Stimulated activated naive CD8-positive, alpha-beta T cell treated with anti-CD3 and anti-CD28 coated beads, Interleukin-15, Interleukin-2, amounts not matched to agents 100 ng/mL and 50 ng/mL, for 24 hours (primary cell): Measurements from ENCODE around the gene LYSMD2.

Source experiments
- H3K27ac Mint-ChIP-seq: one replicate; pipeline ENCODE4 v1.8.0; 2021; ENCODE audit warnings: mild to moderate bottlenecking, mixed read lengths
- H3K27me3 Mint-ChIP-seq: one replicate; pipeline ENCODE4 v1.8.0; 2021; ENCODE audit warnings: mixed read lengths
- H3K36me3 Mint-ChIP-seq: one replicate; pipeline ENCODE4 v1.8.0; 2021; ENCODE audit warnings: low read depth, mixed read lengths
- H3K4me1 Mint-ChIP-seq: one replicate; pipeline ENCODE4 v1.8.0; 2021; ENCODE audit warnings: low read depth, mixed read lengths
- H3K4me3 Mint-ChIP-seq: one replicate; pipeline ENCODE4 v1.8.0; 2021; ENCODE audit warnings: mild to moderate bottlenecking, mixed read lengths
- H3K9me3 Mint-ChIP-seq: one replicate; pipeline ENCODE4 v1.8.0; 2021; ENCODE audit warnings: mixed read lengths

LYSMD2 gene

GRCh38 chr15:51714911-51715310 lies 22.5 kb downstream of the LYSMD2 start:
- Mint-ChIP-seq H3K27ac (no peak overlapping the region), H3K9me3 (no peaks in the 10 kb centered on the region), H3K36me3 (no peaks in the 10 kb centered on the region), H3K4me1 (no peaks in the 10 kb centered on the region), H3K4me3 (no peak overlapping the region), H3K27me3 (no peaks in the 10 kb centered on the region)

DNA sequence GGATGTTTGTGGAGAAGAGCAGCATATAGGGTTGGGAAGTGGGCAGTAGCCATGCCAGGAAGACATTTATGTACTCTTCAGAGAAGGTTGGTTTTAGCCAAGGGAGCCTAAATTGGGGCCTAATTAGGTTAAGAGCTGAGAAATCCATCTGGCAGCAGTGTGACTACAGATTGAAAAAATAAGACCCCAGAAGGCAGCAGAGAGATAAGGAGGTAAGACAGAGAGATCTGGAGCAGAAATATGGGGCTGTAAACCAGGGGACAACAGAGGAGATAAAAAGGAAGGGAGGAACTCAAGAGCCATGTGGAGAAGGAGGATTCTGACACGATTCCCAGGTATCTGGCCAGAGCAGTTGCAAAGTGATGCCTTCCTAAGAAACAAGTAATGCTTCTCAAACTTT lies 23.3 kb downstream of the LYSMD2 start:
- H3K27me3 Mint-ChIP-seq, result no peaks in the 10 kb centered on the region
- H3K27ac Mint-ChIP-seq, result no peak overlapping the region
- no peaks in the 10 kb centered on the region for H3K4me1 Mint-ChIP-seq

DNA sequence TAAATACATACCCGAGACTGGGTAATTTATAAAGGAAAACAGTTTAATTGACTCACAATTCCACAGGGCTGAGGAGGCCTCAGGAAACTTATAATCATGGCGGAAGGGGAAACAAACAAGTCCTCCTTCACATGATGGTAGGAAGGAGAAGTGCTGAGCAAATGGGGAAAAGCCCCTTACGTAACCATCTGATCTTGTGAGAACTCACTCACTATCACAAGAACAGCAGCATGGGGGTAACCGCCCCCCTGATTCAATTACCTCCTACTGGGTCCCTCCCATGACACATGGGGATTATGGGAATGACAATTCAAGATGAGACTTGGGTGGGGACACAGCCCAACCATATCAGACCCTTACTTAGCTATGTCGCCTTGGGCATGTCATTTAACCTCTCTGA lies 28.4 kb downstream of the LYSMD2 start:
- Mint-ChIP-seq H3K9me3 (no peaks in the 10 kb centered on the region), H3K36me3 (no peaks in the 10 kb centered on the region), H3K4me3 (no peak overlapping the region), H3K4me1 (no peaks in the 10 kb centered on the region), H3K27me3 (peaks cover 3% of the 10 kb centered on the region), H3K27ac (no peak overlapping the region)

More for the DNA sequence above, 23.3 kb downstream of the LYSMD2 start:
- Mint-ChIP-seq H3K36me3 (no peaks in the 10 kb centered on the region), H3K4me3 (no peak overlapping the region), H3K9me3 (no peaks in the 10 kb centered on the region)

DNA sequence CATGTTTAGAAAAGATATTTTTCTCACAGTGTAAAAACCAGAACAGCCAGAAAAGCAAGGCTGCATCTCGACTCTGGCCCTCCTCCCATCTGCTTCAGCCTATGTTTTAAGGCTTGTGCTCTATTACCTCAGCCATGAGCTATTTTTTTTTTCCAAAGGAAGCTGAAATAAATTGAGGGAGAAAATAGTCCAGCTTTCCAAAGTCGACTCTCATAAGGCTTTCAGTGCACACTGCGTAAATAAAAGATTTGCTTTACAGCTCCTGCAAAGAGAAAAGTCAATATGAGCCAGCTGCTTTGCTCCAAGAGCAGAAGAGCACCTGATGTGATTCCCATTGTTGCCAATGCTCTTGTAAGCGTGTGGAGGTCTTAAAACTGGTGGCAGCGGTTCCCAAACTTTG lies 29.4 kb downstream of the LYSMD2 start:
- peaks cover 3% of the 10 kb centered on the region for H3K27me3 Mint-ChIP-seq
- H3K27ac Mint-ChIP-seq, result no peak overlapping the region
- no peaks in the 10 kb centered on the region for H3K9me3 Mint-ChIP-seq
- no peaks in the 10 kb centered on the region for H3K36me3 Mint-ChIP-seq
- H3K4me1 Mint-ChIP-seq, result no peaks in the 10 kb centered on the region
- H3K4me3 Mint-ChIP-seq, result no peak overlapping the region

GRCh38 chr15:51706926-51707608 lies 30.4 kb downstream of the LYSMD2 start:
- H3K4me3 Mint-ChIP-seq, result no peak overlapping the region

GRCh38 chr15:51706291-51706690 lies 31.2 kb downstream of the LYSMD2 start:
- Mint-ChIP-seq H3K36me3 (no peaks in the 10 kb centered on the region), H3K27me3 (peaks cover 3% of the 10 kb centered on the region), H3K4me1 (no peaks in the 10 kb centered on the region), H3K27ac (no peak overlapping the region), H3K4me3 (no peak overlapping the region), H3K9me3 (no peaks in the 10 kb centered on the region)

More at GRCh38 chr15:51706926-51707608, 30.4 kb downstream of the LYSMD2 start:
- no peak overlapping the region for H3K27ac Mint-ChIP-seq
- no peaks in the 10 kb centered on the region for H3K4me1 Mint-ChIP-seq
- no peaks in the 10 kb centered on the region for H3K36me3 Mint-ChIP-seq
- peaks cover 3% of the 10 kb centered on the region for H3K27me3 Mint-ChIP-seq
- H3K9me3 Mint-ChIP-seq, result no peaks in the 10 kb centered on the region

- Mint-ChIP-seq H3K27ac (no peak overlapping the region), H3K9me3 (no peaks in the 10 kb centered on the region), H3K4me3 (no peak overlapping the region), H3K36me3 (no peaks in the 10 kb centered on the region), H3K4me1 (no peaks in the 10 kb centered on the region), H3K27me3 (peaks cover 18% of the 10 kb centered on the region)
Measured at GRCh38 chr15:51702710-51703109, 34.7 kb downstream of the LYSMD2 start.

DNA sequence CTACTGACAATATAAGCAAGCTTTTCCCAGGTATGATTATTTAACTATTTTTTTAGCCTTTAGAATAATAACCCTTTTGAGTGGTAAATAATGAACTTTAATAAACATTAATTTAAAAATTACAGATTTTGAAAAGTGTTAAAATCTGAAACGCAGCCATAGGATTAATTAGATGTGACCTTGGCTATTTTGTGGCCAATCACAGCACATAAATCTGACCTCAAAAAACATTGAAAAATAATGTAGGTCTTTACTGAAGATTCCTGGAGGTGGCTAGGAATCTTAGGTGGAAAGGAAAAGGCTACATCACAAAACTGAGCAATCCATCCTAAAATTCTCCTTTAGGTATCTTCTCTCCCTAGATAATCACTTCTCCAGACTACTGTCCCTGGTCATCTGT lies 38.1 kb downstream of the LYSMD2 start:
- Mint-ChIP-seq H3K9me3 (no peaks in the 10 kb centered on the region), H3K4me1 (peaks cover 4% of the 10 kb centered on the region), H3K4me3 (no peak overlapping the region), H3K27ac (no peak overlapping the region), H3K27me3 (peaks cover 17% of the 10 kb centered on the region), H3K36me3 (no peaks in the 10 kb centered on the region)

DNA sequence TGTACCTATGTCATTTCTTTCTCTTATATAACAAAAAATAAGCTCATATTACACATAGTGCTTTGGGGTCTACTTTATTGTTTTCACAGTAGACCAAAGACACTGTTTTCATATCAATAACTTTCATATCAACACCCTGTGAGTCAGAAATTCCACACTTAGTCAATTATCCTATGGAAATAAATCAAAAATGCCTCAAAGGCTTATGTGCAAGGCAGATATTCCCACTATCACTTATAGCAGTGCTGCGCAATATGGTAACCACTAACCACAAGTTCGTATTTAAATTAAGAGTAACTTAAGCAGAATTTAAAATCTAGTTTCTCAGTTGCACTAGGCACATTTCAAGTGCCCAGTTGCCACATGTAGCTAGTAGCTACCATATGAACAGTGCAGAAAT lies 40.3 kb downstream of the LYSMD2 start:
- H3K4me3 Mint-ChIP-seq, result no peak overlapping the region
- H3K27ac Mint-ChIP-seq, result no peak overlapping the region
- H3K9me3 Mint-ChIP-seq, result no peaks in the 10 kb centered on the region
- peaks cover 25% of the 10 kb centered on the region for H3K27me3 Mint-ChIP-seq
- peaks cover 11% of the 10 kb centered on the region for H3K4me1 Mint-ChIP-seq
- no peaks in the 10 kb centered on the region for H3K36me3 Mint-ChIP-seq

DNA sequence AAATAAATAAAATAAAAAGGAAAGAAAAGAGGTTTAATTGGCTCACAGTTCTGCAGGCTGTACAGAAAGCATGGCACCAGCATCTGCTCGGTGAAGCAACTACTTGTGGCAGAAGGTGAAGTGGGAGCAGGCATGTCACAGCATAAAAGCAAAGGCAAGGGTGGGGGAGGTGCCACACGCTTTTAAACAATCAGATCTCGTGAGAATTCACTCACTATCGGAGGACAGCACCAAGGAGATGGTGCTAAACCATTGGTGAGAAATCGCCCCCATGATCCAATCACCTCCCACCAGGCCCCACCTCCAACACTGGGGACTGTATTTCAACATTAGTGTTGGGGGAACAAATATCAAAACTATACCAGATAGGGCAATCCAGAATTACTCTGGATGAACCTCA lies 40.9 kb downstream of the LYSMD2 start:
- Mint-ChIP-seq H3K4me1 (peaks cover 15% of the 10 kb centered on the region), H3K9me3 (no peaks in the 10 kb centered on the region), H3K27me3 (peaks cover 30% of the 10 kb centered on the region), H3K4me3 (no peak overlapping the region), H3K36me3 (no peaks in the 10 kb centered on the region), H3K27ac (no peak overlapping the region)

DNA sequence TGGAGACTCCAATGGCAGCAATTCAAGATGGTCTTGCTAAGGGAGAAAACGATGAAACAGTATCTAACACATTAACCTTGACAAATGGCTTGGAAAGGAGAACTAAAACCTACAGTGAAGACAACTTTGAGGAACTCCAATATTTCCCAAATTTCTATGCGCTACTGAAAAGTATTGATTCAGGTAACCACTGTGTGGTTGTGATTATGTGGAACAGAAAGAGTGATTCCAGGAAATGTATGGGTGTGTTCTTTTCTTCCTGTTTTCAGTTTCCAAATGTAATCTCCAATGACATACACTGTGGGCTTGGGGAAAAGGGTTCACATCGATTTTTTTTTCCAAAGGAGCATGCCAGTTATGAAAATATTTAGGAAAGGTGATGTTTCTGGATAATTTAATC lies 45.3 kb downstream of the LYSMD2 start:
- Mint-ChIP-seq H3K27me3 (peaks cover 35% of the 10 kb centered on the region), H3K27ac (no peak overlapping the region), H3K36me3 (no peaks in the 10 kb centered on the region), H3K9me3 (no peaks in the 10 kb centered on the region), H3K4me3 (no peak overlapping the region), H3K4me1 (peaks cover 13% of the 10 kb centered on the region)

GRCh38 chr15:51688863-51689262 lies 48.6 kb downstream of the LYSMD2 start:
- Mint-ChIP-seq H3K4me1 (peaks cover 11% of the 10 kb centered on the region), H3K27me3 (peaks cover 61% of the 10 kb centered on the region), H3K36me3 (no peaks in the 10 kb centered on the region), H3K27ac (no peak overlapping the region), H3K4me3 (no peak overlapping the region), H3K9me3 (no peaks in the 10 kb centered on the region)

- H3K9me3 Mint-ChIP-seq, result no peaks in the 10 kb centered on the region
- no peak overlapping the region for H3K27ac Mint-ChIP-seq
- peaks cover 7% of the 10 kb centered on the region for H3K4me1 Mint-ChIP-seq
- no peak overlapping the region for H3K4me3 Mint-ChIP-seq
- H3K27me3 Mint-ChIP-seq, result peaks cover 62% of the 10 kb centered on the region
- H3K36me3 Mint-ChIP-seq, result no peaks in the 10 kb centered on the region
Measured at GRCh38 chr15:51687565-51687964, 49.9 kb downstream of the LYSMD2 start.

GRCh38 chr15:51681303-51681963 lies 56.0 kb downstream of the LYSMD2 start, which contains the start of gene SCG3:
Gene SCG3, plus strand, starts transcription at chr15:51681503. Its CDS starts 253 bp downstream, at chr15:51681756.
- Mint-ChIP-seq H3K4me3 (no peak within 1 kb of the TSS), H3K4me1 (peaks cover 4% of the 10 kb centered on the region), H3K9me3 (no peaks in the 10 kb centered on the region), H3K27ac (no peak within 1 kb of the TSS), H3K27me3 (peaks cover 61% of the 10 kb centered on the region), H3K36me3 (no peaks in the 10 kb centered on the region)

DNA sequence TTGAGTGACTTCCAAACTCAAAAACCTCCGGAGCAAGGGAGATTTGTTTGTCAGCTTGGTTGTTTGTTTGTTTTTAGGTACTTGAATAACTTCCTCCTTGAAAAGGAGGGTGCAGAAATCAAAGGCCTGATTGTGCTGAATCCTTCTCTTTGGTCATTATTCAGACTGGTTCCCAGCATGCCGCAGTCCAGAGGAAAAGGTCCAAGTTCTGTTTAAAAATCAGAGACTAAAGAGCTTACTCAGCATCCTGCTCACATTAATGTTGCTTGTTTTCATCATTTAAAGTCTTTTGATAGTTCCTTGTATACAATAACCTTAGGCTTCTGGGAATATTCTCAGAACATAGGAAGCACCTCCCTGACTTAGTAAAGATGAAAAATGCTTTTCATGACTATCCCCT lies 57.1 kb downstream of the LYSMD2 start:
- Mint-ChIP-seq H3K4me3 (no peak overlapping the region), H3K4me1 (peaks cover 4% of the 10 kb centered on the region), H3K36me3 (no peaks in the 10 kb centered on the region), H3K27me3 (peaks cover 56% of the 10 kb centered on the region), H3K9me3 (no peaks in the 10 kb centered on the region), H3K27ac (no peak overlapping the region)

DNA sequence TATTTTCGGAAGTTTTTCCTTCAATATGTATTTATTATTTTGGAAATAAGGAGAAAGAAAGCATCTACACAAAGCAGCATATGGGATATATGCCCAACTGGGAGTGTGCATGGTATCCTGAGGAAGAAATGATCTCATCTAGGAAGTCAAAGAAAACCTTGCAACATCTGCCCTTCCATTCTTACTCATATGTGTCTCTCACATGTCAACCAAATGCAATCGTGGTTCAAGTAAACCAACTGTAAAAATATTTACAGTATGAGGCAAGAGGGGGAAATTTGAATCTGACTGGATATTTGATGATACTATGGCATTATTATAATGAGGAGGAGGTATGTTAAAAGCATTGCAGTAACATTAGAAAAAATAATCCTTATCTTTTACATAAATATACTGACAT lies 59.4 kb downstream of the LYSMD2 start:
- H3K36me3 Mint-ChIP-seq, result no peaks in the 10 kb centered on the region
- peaks cover 36% of the 10 kb centered on the region for H3K27me3 Mint-ChIP-seq
- H3K27ac Mint-ChIP-seq, result no peak overlapping the region
- no peak overlapping the region for H3K4me3 Mint-ChIP-seq
- H3K9me3 Mint-ChIP-seq, result no peaks in the 10 kb centered on the region
- peaks cover 4% of the 10 kb centered on the region for H3K4me1 Mint-ChIP-seq
